Smooth muscle cell (in vitro differentiated cells): ENCODE measurements around the gene COIL. TPM values are rescaled to one million over a fixed set of nuclear protein-coding genes. Genes with fewer than 3 reads are reported as not detected.

ENCODE experiments used
- DNase-seq: peaks from one replicate; lab custom pipeline; 2025; ENCODE audit not compliant: unreplicated experiment; lab: John Stamatoyannopoulos, UW
- H2AFZ ChIP-seq: fragments of 200-600 bp; sonication (generic); 2 replicates; pipeline ENCODE4 v1.6.0; 2016; ENCODE audit warnings: antibody characterized with exemption, low read depth, mild to moderate bottlenecking
- H3F3A ChIP-seq: fragments of 200-600 bp; sonication (generic); 2 replicates; pipeline ENCODE4 v1.6.0; 2017; ENCODE audit warnings: antibody characterized with exemption, low read depth
- H3K27ac ChIP-seq: fragments of 200-600 bp; sonication (generic); 2 replicates; pipeline ENCODE4 v1.5.1; 2016; ENCODE audit warnings: low read depth, mild to moderate bottlenecking
- H3K27me3 ChIP-seq: fragments of 200-600 bp; sonication (generic); 2 replicates; pipeline ENCODE4 v1.6.1; 2016; ENCODE audit warnings: low read depth, mild to moderate bottlenecking
- H3K36me3 ChIP-seq: fragments of 200-600 bp; sonication (generic); 2 replicates; pipeline ENCODE4 v1.5.1; 2016; ENCODE audit warnings: low read depth
- H3K4me1 ChIP-seq: fragments of 200-600 bp; sonication (generic); 2 replicates; pipeline ENCODE4 v1.5.1; 2016; ENCODE audit warnings: low read depth
- H3K4me2 ChIP-seq: fragments of 200-600 bp; sonication (generic); 2 replicates; pipeline ENCODE4 v1.6.0; 2016; ENCODE audit warnings: mild to moderate bottlenecking
- H3K4me3 ChIP-seq: fragments of 200-600 bp; sonication (generic); 2 replicates; pipeline ENCODE4 v1.5.1; 2016; ENCODE audit warnings: mild to moderate bottlenecking
- H3K79me2 ChIP-seq: fragments of 200-600 bp; sonication (generic); 2 replicates; pipeline ENCODE4 v1.6.0; 2016; ENCODE audit warnings: low read depth, mild to moderate bottlenecking
- H3K9ac ChIP-seq: fragments of 200-600 bp; sonication (generic); 2 replicates; pipeline ENCODE4 v1.6.0; 2016; ENCODE audit warnings: low read depth
- H3K9me3 ChIP-seq: fragments of 200-600 bp; sonication (generic); replicated peaks from 2 replicates; pipeline ENCODE4 v1.5.1; 2016; ENCODE audit warnings: low read depth
- H4K20me1 ChIP-seq: fragments of 200-600 bp; sonication (generic); 2 replicates; pipeline ENCODE4 v1.6.0; 2016; ENCODE audit warnings: low read depth
- WGBS: methylation state at CpG from one replicate; pipeline ENCODE4 v1.1.7; 2016; ENCODE audit warnings: low lambda C conversion rate; 5-methylcytosine and 5-hydroxymethylcytosine counted together
- polyA plus RNA-seq: library from polyadenylated mRNA; unstranded; fragments of >200 nt; fragmentation: Nextera tagmentation; extraction: Ambion mirVana; gene quantifications from 2 replicates; pipeline ENCODE4 v1.2.1, GENCODE V29; 2016
- total RNA-seq: library from RNA; depleted of rRNA; stranded (reverse); fragments of >200 nt; gene quantifications from 2 replicates; pipeline ENCODE4 v1.2.3, GENCODE V29; 2014
- TF ChIP-seq, protein P1 (sequence below): fragments of 200-600 bp; sonication (generic); IDR thresholded peaks from 2 replicates; pipeline ENCODE4 v1.5.1; 2017; ENCODE audit warnings: borderline replicate concordance, mild to moderate bottlenecking, antibody characterized with exemption; ENCODE audit not compliant: insufficient read depth, poor library complexity, severe bottlenecking

COIL gene, protein sequence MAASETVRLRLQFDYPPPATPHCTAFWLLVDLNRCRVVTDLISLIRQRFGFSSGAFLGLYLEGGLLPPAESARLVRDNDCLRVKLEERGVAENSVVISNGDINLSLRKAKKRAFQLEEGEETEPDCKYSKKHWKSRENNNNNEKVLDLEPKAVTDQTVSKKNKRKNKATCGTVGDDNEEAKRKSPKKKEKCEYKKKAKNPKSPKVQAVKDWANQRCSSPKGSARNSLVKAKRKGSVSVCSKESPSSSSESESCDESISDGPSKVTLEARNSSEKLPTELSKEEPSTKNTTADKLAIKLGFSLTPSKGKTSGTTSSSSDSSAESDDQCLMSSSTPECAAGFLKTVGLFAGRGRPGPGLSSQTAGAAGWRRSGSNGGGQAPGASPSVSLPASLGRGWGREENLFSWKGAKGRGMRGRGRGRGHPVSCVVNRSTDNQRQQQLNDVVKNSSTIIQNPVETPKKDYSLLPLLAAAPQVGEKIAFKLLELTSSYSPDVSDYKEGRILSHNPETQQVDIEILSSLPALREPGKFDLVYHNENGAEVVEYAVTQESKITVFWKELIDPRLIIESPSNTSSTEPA
- total RNA-seq (29.2 and 30.3 TPM in 2 replicates), polyA plus RNA-seq (15.5 and 20.3 TPM in 2 replicates)

DNA sequence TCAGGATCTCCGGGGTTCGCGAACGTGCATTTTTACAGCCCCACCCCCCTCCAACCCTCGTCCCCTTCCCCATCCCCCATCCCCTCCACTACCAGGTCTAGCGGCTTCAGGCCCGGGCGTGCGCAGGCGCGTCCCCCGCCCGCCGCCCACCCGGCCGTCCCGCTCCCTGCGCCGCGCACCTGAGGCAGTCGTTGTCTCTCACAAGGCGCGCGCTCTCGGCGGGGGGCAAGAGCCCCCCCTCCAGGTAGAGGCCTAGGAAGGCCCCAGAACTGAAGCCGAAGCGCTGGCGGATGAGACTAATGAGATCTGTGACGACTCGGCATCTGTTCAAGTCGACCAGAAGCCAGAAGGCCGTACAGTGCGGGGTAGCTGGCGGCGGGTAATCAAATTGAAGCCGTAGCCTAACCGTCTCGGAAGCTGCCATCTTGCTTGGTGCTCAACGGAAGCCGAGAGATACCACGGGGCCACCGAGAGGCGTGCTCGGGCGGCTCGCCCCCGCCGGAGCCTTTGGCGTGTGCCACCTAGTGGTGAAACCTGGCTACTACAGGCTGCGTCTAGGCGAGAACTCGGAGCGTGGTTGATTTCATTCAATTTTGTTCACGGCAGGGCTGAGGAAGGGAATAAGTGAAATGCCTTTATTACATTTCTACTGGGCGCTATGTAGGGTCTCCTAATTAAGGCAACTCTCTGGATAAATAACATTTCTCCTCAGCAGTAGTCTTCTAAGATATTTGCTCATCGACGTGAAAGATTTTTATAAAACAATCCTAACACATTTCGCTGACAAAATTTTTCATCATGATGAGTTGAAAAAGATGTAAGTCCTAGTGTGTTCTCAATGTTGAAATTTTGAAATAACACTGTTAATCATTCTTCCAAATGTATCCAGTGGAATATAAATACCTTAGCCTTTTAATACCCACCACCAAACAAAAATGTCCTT lies at the start of gene COIL:
COIL (minus strand) TSS at position 455 of the 943 bp plus-strand sequence; CDS start at position 424, 31 bp downstream.
- Histone ChIP-seq H3K9me3 (no peaks in the 10 kb centered on the region), H3K27me3 (no peaks in the 10 kb centered on the region), H3K4me1 (peaks cover 5% of the 10 kb centered on the region), H3K79me2 (peaks cover 47% of the 10 kb centered on the region), H3K27ac (peak within 1 kb of the TSS; percentile 82), H2AFZ (peak within 1 kb of the TSS; percentile 99), H3K4me2 (peak within 1 kb of the TSS; percentile 89), H3K4me3 (peak within 1 kb of the TSS; percentile 99), H3F3A (no peaks in the 10 kb centered on the region), H4K20me1 (peaks cover 20% of the 10 kb centered on the region), H3K9ac (peak within 1 kb of the TSS; percentile 97), H3K36me3 (no peaks in the 10 kb centered on the region)
- TF ChIP-seq, protein P1, sequence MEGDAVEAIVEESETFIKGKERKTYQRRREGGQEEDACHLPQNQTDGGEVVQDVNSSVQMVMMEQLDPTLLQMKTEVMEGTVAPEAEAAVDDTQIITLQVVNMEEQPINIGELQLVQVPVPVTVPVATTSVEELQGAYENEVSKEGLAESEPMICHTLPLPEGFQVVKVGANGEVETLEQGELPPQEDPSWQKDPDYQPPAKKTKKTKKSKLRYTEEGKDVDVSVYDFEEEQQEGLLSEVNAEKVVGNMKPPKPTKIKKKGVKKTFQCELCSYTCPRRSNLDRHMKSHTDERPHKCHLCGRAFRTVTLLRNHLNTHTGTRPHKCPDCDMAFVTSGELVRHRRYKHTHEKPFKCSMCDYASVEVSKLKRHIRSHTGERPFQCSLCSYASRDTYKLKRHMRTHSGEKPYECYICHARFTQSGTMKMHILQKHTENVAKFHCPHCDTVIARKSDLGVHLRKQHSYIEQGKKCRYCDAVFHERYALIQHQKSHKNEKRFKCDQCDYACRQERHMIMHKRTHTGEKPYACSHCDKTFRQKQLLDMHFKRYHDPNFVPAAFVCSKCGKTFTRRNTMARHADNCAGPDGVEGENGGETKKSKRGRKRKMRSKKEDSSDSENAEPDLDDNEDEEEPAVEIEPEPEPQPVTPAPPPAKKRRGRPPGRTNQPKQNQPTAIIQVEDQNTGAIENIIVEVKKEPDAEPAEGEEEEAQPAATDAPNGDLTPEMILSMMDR: peak; percentile 99
- peak; percentile 76 for DNase-seq
- 7% methylated on average over 44 of the region's 59 CpGs for WGBS

DNA sequence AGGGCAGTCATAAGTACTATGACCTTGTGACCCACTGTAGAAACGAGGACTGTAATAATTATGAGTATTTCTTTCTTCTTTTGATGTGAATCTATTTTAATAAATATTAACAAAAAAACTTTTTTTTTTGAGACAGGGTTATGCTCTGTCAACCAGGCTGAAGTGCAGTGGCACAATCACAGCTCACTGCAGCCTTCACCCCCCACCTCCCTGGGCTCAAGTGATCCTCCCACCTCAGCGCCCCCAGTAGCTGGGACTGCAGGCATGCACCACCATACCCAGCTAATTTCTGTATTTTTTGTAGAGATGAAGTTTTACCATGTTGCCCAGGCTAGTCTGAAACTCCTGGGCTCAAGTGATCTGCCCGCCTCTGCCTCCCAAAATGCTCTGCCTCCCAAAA lies 49.6 kb upstream of the COIL start:
- H4K20me1 ChIP-seq: no peaks in the 10 kb centered on the region
- no peaks in the 10 kb centered on the region for H3K4me1 ChIP-seq
- H3K4me2 ChIP-seq: no peak overlapping the region
- no peak overlapping the region for H2AFZ ChIP-seq
- no peak for DNase-seq
- no peak overlapping the region for H3K9ac ChIP-seq
- H3K27ac ChIP-seq: no peak overlapping the region
- H3K79me2 ChIP-seq: no peaks in the 10 kb centered on the region
- H3K27me3 ChIP-seq: no peaks in the 10 kb centered on the region
- no peaks in the 10 kb centered on the region for H3F3A ChIP-seq
- 62% methylated on average over 3 of the region's 3 CpGs for WGBS
- TF ChIP-seq, protein P1: no peak
- H3K4me3 ChIP-seq: no peak overlapping the region
- no peaks in the 10 kb centered on the region for H3K36me3 ChIP-seq
- H3K9me3 ChIP-seq: no peaks in the 10 kb centered on the region

- Histone ChIP-seq H3K9ac (no peak overlapping the region), H4K20me1 (no peaks in the 10 kb centered on the region), H3K4me2 (no peak overlapping the region), H3K4me3 (no peak overlapping the region), H3K4me1 (no peaks in the 10 kb centered on the region), H3K9me3 (no peaks in the 10 kb centered on the region), H3K79me2 (no peaks in the 10 kb centered on the region), H3K27me3 (no peaks in the 10 kb centered on the region), H2AFZ (no peak overlapping the region), H3K36me3 (no peaks in the 10 kb centered on the region), H3K27ac (no peak overlapping the region), H3F3A (no peaks in the 10 kb centered on the region)
- TF ChIP-seq, protein P1: peak; percentile 47
- DNase-seq: no peak
- WGBS: 45% methylated on average over 7 of the region's 7 CpGs
These were observed 49.0 kb upstream of the COIL start for GRCh38 chr17:57009737-57010445.
